Cardiac muscle cell (in vitro differentiated cells and primary cell): ENCODE measurements around the gene CYP2W1. TPM values are rescaled to one million over a fixed set of nuclear protein-coding genes. Genes with fewer than 3 reads are reported as not detected.

Experiments
- DNase-seq, 2 donors: peaks; one replicate each; pipeline versions ENCODE4 v3.0.0 to v3.0.0-alpha.2; 2010 to 2017; ENCODE audit warnings: low read depth in 1 of 2, low spot score in 1 of 2
- H3K27ac ChIP-seq: fragments of 200-600 bp; sonication (generic); 2 replicates; pipeline ENCODE4 v1.5.1; 2016
- H3K27me3 ChIP-seq: fragments of 200-600 bp; sonication (generic); 2 replicates; pipeline ENCODE4 v1.6.0; 2016; ENCODE audit warnings: control low read depth
- H3K36me3 ChIP-seq: fragments of 200-600 bp; sonication (generic); 2 replicates; pipeline ENCODE4 v1.5.1; 2016; ENCODE audit warnings: control low read depth
- H3K4me1 ChIP-seq: fragments of 200-600 bp; sonication (generic); 2 replicates; pipeline ENCODE4 v1.8.1; 2017; ENCODE audit warnings: low read depth, mild to moderate bottlenecking, mixed run types
- H3K4me3 ChIP-seq: fragments of 200-600 bp; sonication (generic); 2 replicates; pipeline ENCODE4 v1.5.1; 2016; ENCODE audit warnings: mild to moderate bottlenecking
- H3K9me3 ChIP-seq: fragments of 200-600 bp; sonication (generic); 2 replicates; pipeline ENCODE4 v1.5.1; 2017; ENCODE audit warnings: low read depth, mild to moderate bottlenecking, control low read depth
- polyA plus RNA-seq: library from polyadenylated mRNA; unstranded; fragments of >200 nt; fragmentation: Nextera tagmentation; extraction: Ambion mirVana; gene quantifications from 2 replicates; pipeline ENCODE4 v1.2.1, GENCODE V29; 2016
- total RNA-seq: library from RNA; depleted of rRNA; stranded (reverse); fragments of >200 nt; gene quantifications from 2 replicates; pipeline ENCODE4 v1.2.3, GENCODE V29; 2016
- TF ChIP-seq, protein P1 (sequence below): IDR thresholded peaks from 2 replicates; pipeline ENCODE4 v1.5.1; 2012; ENCODE audit warnings: low read depth, mild to moderate bottlenecking, low read length

CYP2W1 gene, protein sequence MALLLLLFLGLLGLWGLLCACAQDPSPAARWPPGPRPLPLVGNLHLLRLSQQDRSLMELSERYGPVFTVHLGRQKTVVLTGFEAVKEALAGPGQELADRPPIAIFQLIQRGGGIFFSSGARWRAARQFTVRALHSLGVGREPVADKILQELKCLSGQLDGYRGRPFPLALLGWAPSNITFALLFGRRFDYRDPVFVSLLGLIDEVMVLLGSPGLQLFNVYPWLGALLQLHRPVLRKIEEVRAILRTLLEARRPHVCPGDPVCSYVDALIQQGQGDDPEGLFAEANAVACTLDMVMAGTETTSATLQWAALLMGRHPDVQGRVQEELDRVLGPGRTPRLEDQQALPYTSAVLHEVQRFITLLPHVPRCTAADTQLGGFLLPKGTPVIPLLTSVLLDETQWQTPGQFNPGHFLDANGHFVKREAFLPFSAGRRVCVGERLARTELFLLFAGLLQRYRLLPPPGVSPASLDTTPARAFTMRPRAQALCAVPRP
- 3.4 TPM in 1 of 2 replicates, not detected in the other for total RNA-seq
- polyA plus RNA-seq, result 0.10 TPM in 1 of 2 replicates, not detected in the other

DNA sequence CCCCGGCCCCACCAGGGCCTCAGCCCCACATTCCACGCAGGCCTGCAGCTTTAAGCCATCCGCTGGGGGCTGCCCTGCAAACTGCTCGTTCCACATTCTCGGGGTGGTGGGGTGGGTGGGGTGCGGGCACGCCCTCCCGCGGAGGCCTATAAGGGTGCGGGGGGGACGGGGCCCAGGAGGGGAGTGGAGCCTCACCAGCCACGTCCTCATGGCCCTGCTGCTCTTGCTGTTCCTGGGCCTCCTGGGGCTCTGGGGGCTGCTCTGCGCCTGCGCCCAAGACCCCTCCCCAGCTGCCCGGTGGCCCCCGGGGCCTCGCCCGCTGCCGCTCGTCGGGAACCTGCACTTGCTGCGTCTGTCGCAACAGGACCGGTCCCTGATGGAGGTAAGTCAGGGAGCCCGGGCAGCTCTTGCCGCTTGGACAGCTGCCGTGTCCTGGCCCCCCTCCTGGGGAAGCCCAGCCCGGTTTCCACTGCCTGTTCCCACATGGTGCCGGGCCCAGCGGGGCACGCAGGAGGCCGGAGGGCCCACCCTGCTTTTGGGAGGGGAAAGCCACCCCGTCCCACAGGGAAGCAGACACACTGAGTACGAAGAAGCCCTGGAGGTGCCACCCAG is at the start of gene CYP2W1:
Gene CYP2W1 (plus strand): TSS at position 178 of the 612 bp plus-strand sequence. CDS start 31 bp downstream, at position 209.
- H3K9me3 ChIP-seq, result no peaks in the 10 kb centered on the region
- no peak within 1 kb of the TSS for H3K4me3 ChIP-seq
- TF ChIP-seq, protein P1, sequence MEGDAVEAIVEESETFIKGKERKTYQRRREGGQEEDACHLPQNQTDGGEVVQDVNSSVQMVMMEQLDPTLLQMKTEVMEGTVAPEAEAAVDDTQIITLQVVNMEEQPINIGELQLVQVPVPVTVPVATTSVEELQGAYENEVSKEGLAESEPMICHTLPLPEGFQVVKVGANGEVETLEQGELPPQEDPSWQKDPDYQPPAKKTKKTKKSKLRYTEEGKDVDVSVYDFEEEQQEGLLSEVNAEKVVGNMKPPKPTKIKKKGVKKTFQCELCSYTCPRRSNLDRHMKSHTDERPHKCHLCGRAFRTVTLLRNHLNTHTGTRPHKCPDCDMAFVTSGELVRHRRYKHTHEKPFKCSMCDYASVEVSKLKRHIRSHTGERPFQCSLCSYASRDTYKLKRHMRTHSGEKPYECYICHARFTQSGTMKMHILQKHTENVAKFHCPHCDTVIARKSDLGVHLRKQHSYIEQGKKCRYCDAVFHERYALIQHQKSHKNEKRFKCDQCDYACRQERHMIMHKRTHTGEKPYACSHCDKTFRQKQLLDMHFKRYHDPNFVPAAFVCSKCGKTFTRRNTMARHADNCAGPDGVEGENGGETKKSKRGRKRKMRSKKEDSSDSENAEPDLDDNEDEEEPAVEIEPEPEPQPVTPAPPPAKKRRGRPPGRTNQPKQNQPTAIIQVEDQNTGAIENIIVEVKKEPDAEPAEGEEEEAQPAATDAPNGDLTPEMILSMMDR, result no peak
- peaks cover 6% of the 10 kb centered on the region for H3K4me1 ChIP-seq
- DNase-seq, result no peak
- H3K36me3 ChIP-seq, result no peaks in the 10 kb centered on the region
- no peaks in the 10 kb centered on the region for H3K27me3 ChIP-seq
- no peak within 1 kb of the TSS for H3K27ac ChIP-seq

- no peak for DNase-seq
These were observed 48.4 kb upstream of the CYP2W1 start for GRCh38 chr7:934469-935163.

DNA sequence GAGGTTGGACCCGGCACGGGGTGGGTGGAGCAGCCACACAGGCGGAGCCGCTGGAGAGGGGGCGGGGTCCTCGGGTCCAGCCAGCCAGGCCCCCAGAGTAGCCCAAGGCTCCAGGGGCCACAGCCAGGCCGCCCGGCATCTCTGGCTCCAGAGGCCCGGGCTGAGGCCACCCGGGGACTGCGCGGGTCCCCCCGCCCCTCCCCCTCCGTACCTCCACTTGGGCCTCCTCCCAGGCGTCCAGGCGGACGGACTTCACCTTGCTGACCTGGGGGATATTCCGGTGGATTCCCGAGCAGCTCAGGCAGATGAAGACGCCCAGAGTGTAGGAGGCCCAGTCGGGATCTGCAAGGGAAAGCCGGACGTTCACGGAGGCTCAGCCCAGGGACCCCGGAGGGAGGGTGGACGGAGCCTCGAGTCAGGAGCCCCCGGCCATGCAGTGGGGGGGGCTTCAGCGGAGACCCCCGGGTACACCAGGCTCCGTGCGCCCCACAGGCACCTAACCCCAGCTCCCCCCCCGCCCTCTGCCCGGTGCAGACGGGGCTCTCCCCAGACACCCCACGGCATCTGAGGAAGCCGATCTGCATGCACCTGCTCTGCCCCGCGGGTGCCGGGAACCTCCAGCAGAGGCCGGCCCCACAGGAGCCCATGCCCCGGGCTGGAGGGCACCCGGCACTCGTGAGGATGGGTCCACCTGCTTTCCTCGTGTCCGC is 47.7 kb upstream of the CYP2W1 start:
- H3K27ac ChIP-seq, result no peak overlapping the region
- no peak overlapping the region for H3K4me3 ChIP-seq
- no peaks in the 10 kb centered on the region for H3K36me3 ChIP-seq
- H3K9me3 ChIP-seq, result no peaks in the 10 kb centered on the region
- no peaks in the 10 kb centered on the region for H3K27me3 ChIP-seq
- no peak for DNase-seq
- H3K4me1 ChIP-seq, result no peaks in the 10 kb centered on the region
- TF ChIP-seq, protein P1, result no peak

More at GRCh38 chr7:934469-935163, 48.4 kb upstream of the CYP2W1 start:
- Histone ChIP-seq H3K9me3 (no peaks in the 10 kb centered on the region), H3K36me3 (no peaks in the 10 kb centered on the region), H3K27me3 (no peaks in the 10 kb centered on the region), H3K4me3 (no peak overlapping the region), H3K27ac (no peak overlapping the region), H3K4me1 (no peaks in the 10 kb centered on the region)
- TF ChIP-seq, protein P1, result no peak

- Histone ChIP-seq H3K4me3 (no peak overlapping the region), H3K4me1 (no peaks in the 10 kb centered on the region), H3K27ac (no peak overlapping the region), H3K36me3 (no peaks in the 10 kb centered on the region), H3K27me3 (peaks cover 4% of the 10 kb centered on the region), H3K9me3 (no peaks in the 10 kb centered on the region)
- TF ChIP-seq, protein P1, result no peak
- no peak for DNase-seq
These were observed 47.1 kb upstream of the CYP2W1 start for GRCh38 chr7:935874-936385.
